AG04450 (cell line): ENCODE results near the gene PLA2G7. TPM values are rescaled to one million over a fixed set of nuclear protein-coding genes. Genes with fewer than 3 reads are reported as not detected.

Source experiments
- CTCF ChIA-PET: fragments of 300-600, 350-600 bp; formaldehyde crosslinking; extraction: SDS; loops from one replicate; lab custom pipeline; 2022; ENCODE audit warnings: antibody characterized with exemption, inconsistent platforms; lab: Charles Lee
- POLR2A ChIA-PET: fragments of 350-600 bp; formaldehyde crosslinking; extraction: SDS; loops from one replicate; lab custom pipeline; 2021; ENCODE audit warnings: antibody characterized with exemption, inconsistent platforms; lab: Yijun Ruan, JAX
- DNase-seq: peaks from one replicate; pipeline ENCODE4 v3.0.0-alpha.2; 2011; ENCODE audit warnings: low read depth, low spot score
- H3K27ac ChIP-seq: one replicate; pipeline ENCODE4 v1.5.1; 2012; ENCODE audit warnings: low read depth, low read length, control low read depth
- H3K27me3 ChIP-seq: one replicate; pipeline ENCODE4 v1.6.0; 2012; ENCODE audit warnings: low read length; ENCODE audit not compliant: control insufficient read depth, insufficient read depth
- H3K4me3 ChIP-seq: 2 replicates; pipeline ENCODE4 v1.5.1; 2011; ENCODE audit warnings: mild to moderate bottlenecking, low read depth, low read length, control low read depth
- H3K9me3 ChIP-seq: 2 replicates; pipeline ENCODE4 v1.5.1; 2012; ENCODE audit warnings: low read length; ENCODE audit not compliant: control insufficient read depth, insufficient read depth
- CTCF ChIP-seq: IDR thresholded peaks from 2 replicates; pipeline ENCODE4 v1.5.1; 2011; ENCODE audit warnings: low read depth, low read length, control low read depth, inconsistent platforms
- polyA plus RNA-seq: library from polyadenylated mRNA; depleted of rRNA; stranded (reverse); fragments of >200 nt; gene quantifications from 2 replicates; pipeline ENCODE4 v1.2.3, GENCODE V29; 2011

PLA2G7 gene
- polyA plus RNA-seq, 1 experiment, result not detected

- no peak overlapping the region for H3K4me3 ChIP-seq
- POLR2A ChIA-PET, result no interaction called here
- CTCF ChIA-PET, result no interaction called here
- DNase-seq, result no peak
- no peak overlapping the region for H3K27ac ChIP-seq
- no peak for TF ChIP-seq CTCF
- peaks cover 17% of the 10 kb centered on the region for H3K27me3 ChIP-seq
- no peaks in the 10 kb centered on the region for H3K9me3 ChIP-seq
These were observed 4.2 kb downstream of the PLA2G7 start for GRCh38 chr6:46730921-46731461.

GRCh38 chr6:46729787-46730326, 5.3 kb downstream of the PLA2G7 start:
- Histone ChIP-seq H3K27ac (no peak overlapping the region), H3K27me3 (peaks cover 12% of the 10 kb centered on the region), H3K4me3 (no peak overlapping the region), H3K9me3 (no peaks in the 10 kb centered on the region)
- no peak for TF ChIP-seq CTCF
- ChIA-PET POLR2A (no interaction called here), CTCF (no interaction called here)
- no peak for DNase-seq

- DNase-seq, result no peak
- TF ChIP-seq CTCF, result no peak
- CTCF ChIA-PET, result no interaction called here
- Histone ChIP-seq H3K27ac (no peak overlapping the region), H3K4me3 (no peak overlapping the region), H3K9me3 (no peaks in the 10 kb centered on the region), H3K27me3 (no peaks in the 10 kb centered on the region)
- POLR2A ChIA-PET, result no interaction called here
These were observed 14.8 kb downstream of the PLA2G7 start for GRCh38 chr6:46720401-46720800.

- TF ChIP-seq CTCF, result no peak
- no peaks in the 10 kb centered on the region for H3K9me3 ChIP-seq
- ChIA-PET POLR2A (no interaction called here), CTCF (no interaction called here)
- H3K4me3 ChIP-seq, result no peak overlapping the region
- no peak for DNase-seq
- no peaks in the 10 kb centered on the region for H3K27me3 ChIP-seq
- H3K27ac ChIP-seq, result no peak overlapping the region
These were observed 16.1 kb downstream of the PLA2G7 start for GRCh38 chr6:46719099-46719498.

- POLR2A ChIA-PET, result no interaction called here
- Histone ChIP-seq H3K4me3 (no peak overlapping the region), H3K9me3 (no peaks in the 10 kb centered on the region), H3K27ac (no peak overlapping the region), H3K27me3 (no peaks in the 10 kb centered on the region)
- CTCF ChIA-PET, result no interaction called here
- TF ChIP-seq CTCF, result no peak
- no peak for DNase-seq
These were observed 20.0 kb downstream of the PLA2G7 start for GRCh38 chr6:46715141-46715540.
